HG03175 (cell line): ENCODE results near the gene TSFM.

Experiments used
- ATAC-seq: cut with Tn5 transposase; IDR thresholded peaks from one replicate; pipeline ENCODE4 v1.9.1; 2021; ENCODE audit warnings: mild to moderate bottlenecking, moderate library complexity; ENCODE audit not compliant: unreplicated experiment

Gene TSFM

GRCh38 chr12:57833672-57834071 is 51.1 kb downstream of the TSFM start:
- ATAC-seq = no peak

GRCh38 chr12:57834086-57834876 is 51.7 kb downstream of the TSFM start:
- no peak for ATAC-seq

GRCh38 chr12:57835366-57836288 is 53.0 kb downstream of the TSFM start:
- ATAC-seq = no peak

- peak; percentile 57 for ATAC-seq
Observed at GRCh38 chr12:57836442-57837375, 54.1 kb downstream of the TSFM start.

- ATAC-seq = no peak
Observed at GRCh38 chr12:57837864-57838562, 55.4 kb downstream of the TSFM start.

GRCh38 chr12:57838594-57839302 is 56.2 kb downstream of the TSFM start:
- ATAC-seq = peak; percentile 21

GRCh38 chr12:57839996-57840395 is 57.4 kb downstream of the TSFM start:
- no peak for ATAC-seq

GRCh38 chr12:57840726-57841125 is 58.1 kb downstream of the TSFM start:
- no peak for ATAC-seq

GRCh38 chr12:57841445-57841844 is 58.9 kb downstream of the TSFM start:
- no peak for ATAC-seq

GRCh38 chr12:57842342-57843294 is 60.0 kb downstream of the TSFM start:
- no peak for ATAC-seq

- no peak for ATAC-seq
Observed at GRCh38 chr12:57844709-57845477, 62.3 kb downstream of the TSFM start.

- peak; percentile 47 for ATAC-seq
Observed at GRCh38 chr12:57845478-57846284, 63.1 kb downstream of the TSFM start.

GRCh38 chr12:57846285-57846576 is 63.6 kb downstream of the TSFM start:
- ATAC-seq = peak; percentile 4

- peak; percentile 31 for ATAC-seq
Observed at GRCh38 chr12:57846577-57847319, 64.2 kb downstream of the TSFM start, which contains the start of gene CTDSP2. CTDSP2 (minus strand) TSS chr12:57846729; CDS start chr12:57846435, 294 bp downstream.
